ENCODE results near the gene SRCAP.

Gene SRCAP

DNA sequence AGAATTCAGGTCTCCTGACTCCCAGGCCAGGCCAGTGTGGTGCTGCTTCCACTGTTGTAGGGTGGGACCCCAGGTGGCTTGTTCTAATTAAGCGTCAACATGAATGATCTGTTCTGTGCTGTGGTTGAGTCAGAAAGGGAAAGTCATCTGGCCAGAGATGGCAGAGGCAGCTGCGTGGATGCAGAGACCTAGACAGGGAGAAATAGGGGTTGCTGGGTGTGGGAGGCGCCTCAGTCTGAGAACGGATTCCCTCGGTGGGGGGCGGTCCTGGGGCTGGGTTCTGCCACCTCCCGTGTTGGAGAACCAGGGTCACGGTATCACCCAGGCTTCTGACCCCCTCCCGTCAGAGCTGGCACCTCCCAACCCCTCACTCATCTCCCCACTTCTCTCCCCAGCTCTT is 35.2 kb upstream of the SRCAP start:
- Histone ChIP-seq H3K4me1 (ENCODE audit: control insufficient read depth, insufficient read depth, low read length) (peaks cover 7% of the 10 kb centered on the region), H3K4me3 (ENCODE audit: low read depth, low read length) (no peak overlapping the region), H3K36me3 (ENCODE audit: control insufficient read depth in 2 of 2, insufficient read depth in 1 of 2, low read length in 2 of 2) (peaks cover 29 to 83% of the 10 kb centered on the region in 2 experiments; a peak in 2 of 3 replicates), H3K9me3 (ENCODE audit: control insufficient read depth, insufficient read depth, low read depth, low read length) (no peaks in the 10 kb centered on the region), H3K27ac (ENCODE audit: extremely low read depth, low read depth, low read length) (no peak overlapping the region)
- ChIA-PET CTCF (interaction anchor here (0.7 to 0.8 kb wide), 2 partner anchors 31 to 647 kb away, joined by 3 read pairs; no protein-coding TSS in a partner anchor), POLR2A (interaction anchor here (0.5 to 1.4 kb wide), 4 partner anchors 12 to 114 kb away, joined by 3 to 4 read pairs (median 4); no protein-coding TSS in a partner anchor)
- TF ChIP-seq MYNN (tag by site-specific recombination; IDR thresholded peaks at IDR 0.05; ENCODE audit: borderline replicate concordance) (no peak), SCRT2 (tag by site-specific recombination; IDR thresholded peaks at IDR 0.05) (no peak), ZNF146 (tag by site-specific recombination; IDR thresholded peaks at IDR 0.05) (no peak), ZNF169 (tag by site-specific recombination; IDR thresholded peaks at IDR 0.05) (no peak), ZNF600 (tag by site-specific recombination; IDR thresholded peaks at IDR 0.05) (no peak), GLIS2 (tag by site-specific recombination; IDR thresholded peaks at IDR 0.05) (0 out of 2 replicates have a peak, but pooled peaks have one; percentile 38), ZNF423 (tag by site-specific recombination; IDR thresholded peaks at IDR 0.05) (no peak), GFI1B (tag by site-specific recombination; IDR thresholded peaks at IDR 0.05) (no peak), GLIS1 (tag by site-specific recombination; IDR thresholded peaks at IDR 0.05) (0 out of 2 replicates have a peak, but pooled peaks have one; percentile 10), ZNF214 (tag by site-specific recombination; IDR thresholded peaks at IDR 0.05; ENCODE audit: borderline replicate concordance) (no peak)

DNA sequence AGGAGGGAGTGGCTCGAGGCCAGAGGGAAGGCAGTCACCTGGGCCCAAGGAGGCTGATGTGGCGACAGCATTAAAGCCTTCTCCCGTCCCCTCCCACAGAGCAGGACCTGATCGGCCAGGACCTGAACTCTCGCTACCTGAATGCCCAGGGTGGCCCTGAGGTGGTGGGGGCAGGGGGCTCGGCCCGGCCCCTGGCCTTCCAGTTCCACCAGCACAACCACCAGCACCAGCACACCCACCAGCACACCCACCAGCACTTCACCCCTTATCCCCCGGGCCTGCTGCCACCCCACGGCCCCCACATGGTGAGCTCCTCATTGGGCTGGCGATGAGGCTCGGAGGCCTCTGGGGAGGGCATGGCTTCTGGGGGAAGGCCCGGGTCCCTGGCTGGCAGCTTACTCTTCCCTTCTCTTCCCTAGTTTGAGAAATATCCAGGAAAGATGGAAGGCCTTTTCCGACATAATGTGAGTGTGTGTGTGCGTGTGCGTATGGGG is 34.3 kb upstream of the SRCAP start:
- no peak overlapping the region for H3K4me3 ChIP-seq (ENCODE audit: low read depth, low read length)
- peaks cover 29 to 91% of the 10 kb centered on the region in 2 experiments; a peak in 2 of 3 replicates for H3K36me3 ChIP-seq (ENCODE audit: control insufficient read depth in 2 of 2, insufficient read depth in 1 of 2, low read length in 2 of 2)
- H3K4me1 ChIP-seq (ENCODE audit: control insufficient read depth, insufficient read depth, low read length), result peaks cover 7% of the 10 kb centered on the region
- ChIA-PET POLR2A (interaction anchor here (1.3 to 1.6 kb wide), 4 partner anchors 11 to 33 kb away, joined by 3 to 4 read pairs (median 4); no protein-coding TSS in a partner anchor), CTCF (interaction anchor here (0.6 to 1.5 kb wide), 2 partner anchors 19 to 276 kb away, joined by 4 to 5 read pairs; no protein-coding TSS in a partner anchor)
- H3K9me3 ChIP-seq (ENCODE audit: control insufficient read depth, insufficient read depth, low read depth, low read length), result no peaks in the 10 kb centered on the region
- H3K27ac ChIP-seq (ENCODE audit: extremely low read depth, low read depth, low read length), result no peak overlapping the region
- TF ChIP-seq ZFHX2 (tag by site-specific recombination; conservative IDR thresholded peaks at IDR 0.05), result 0 out of 2 replicates have a peak, but pooled peaks have one; percentile 48
- peak; percentile 59 for TF ChIP-seq EGR2 (tag by site-specific recombination; IDR thresholded peaks at IDR 0.05; ENCODE audit: low read depth)
- TF ChIP-seq SP7 (tag by site-specific recombination; IDR thresholded peaks at IDR 0.05), result no peak
- TF ChIP-seq ZNF221 (tag by site-specific recombination; IDR thresholded peaks at IDR 0.05; ENCODE audit: borderline replicate concordance), result no peak
- TF ChIP-seq, protein P1, sequence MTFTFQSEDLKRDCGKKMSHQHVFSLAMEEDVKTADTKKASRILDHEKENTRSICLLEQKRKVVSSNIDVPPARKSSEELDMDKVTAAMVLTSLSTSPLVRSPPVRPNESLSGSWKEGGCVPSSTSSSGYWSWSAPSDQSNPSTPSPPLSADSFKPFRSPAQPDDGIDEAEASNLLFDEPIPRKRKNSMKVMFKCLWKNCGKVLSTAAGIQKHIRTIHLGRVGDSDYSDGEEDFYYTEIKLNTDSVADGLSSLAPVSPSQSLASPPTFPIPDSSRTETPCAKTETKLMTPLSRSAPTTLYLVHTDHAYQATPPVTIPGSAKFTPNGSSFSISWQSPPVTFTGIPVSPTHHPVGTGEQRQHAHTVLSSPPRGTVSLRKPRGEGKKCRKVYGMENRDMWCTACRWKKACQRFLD (tag by site-specific recombination; IDR thresholded peaks at IDR 0.05), result no peak
- no peak for TF ChIP-seq KLF1 (tag by site-specific recombination; IDR thresholded peaks at IDR 0.05)
- TF ChIP-seq ZNF155 (tag by site-specific recombination; IDR thresholded peaks at IDR 0.05), result no peak
- TF ChIP-seq ZNF140 (tag by site-specific recombination; IDR thresholded peaks at IDR 0.05), result no peak
- no peak for TF ChIP-seq ZNF776 (tag by site-specific recombination; IDR thresholded peaks at IDR 0.05; ENCODE audit: borderline replicate concordance)
- no peak for TF ChIP-seq ZNF837 (tag by site-specific recombination; IDR thresholded peaks at IDR 0.05)
- no peak for TF ChIP-seq IKZF3 (tag by site-specific recombination; IDR thresholded peaks at IDR 0.05)
- TF ChIP-seq, protein P2, sequence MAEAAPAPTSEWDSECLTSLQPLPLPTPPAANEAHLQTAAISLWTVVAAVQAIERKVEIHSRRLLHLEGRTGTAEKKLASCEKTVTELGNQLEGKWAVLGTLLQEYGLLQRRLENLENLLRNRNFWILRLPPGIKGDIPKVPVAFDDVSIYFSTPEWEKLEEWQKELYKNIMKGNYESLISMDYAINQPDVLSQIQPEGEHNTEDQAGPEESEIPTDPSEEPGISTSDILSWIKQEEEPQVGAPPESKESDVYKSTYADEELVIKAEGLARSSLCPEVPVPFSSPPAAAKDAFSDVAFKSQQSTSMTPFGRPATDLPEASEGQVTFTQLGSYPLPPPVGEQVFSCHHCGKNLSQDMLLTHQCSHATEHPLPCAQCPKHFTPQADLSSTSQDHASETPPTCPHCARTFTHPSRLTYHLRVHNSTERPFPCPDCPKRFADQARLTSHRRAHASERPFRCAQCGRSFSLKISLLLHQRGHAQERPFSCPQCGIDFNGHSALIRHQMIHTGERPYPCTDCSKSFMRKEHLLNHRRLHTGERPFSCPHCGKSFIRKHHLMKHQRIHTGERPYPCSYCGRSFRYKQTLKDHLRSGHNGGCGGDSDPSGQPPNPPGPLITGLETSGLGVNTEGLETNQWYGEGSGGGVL (tag by site-specific recombination; IDR thresholded peaks at IDR 0.05), result no peak
- no peak for TF ChIP-seq ZNF76 (tag by site-specific recombination; IDR thresholded peaks at IDR 0.05; ENCODE audit: borderline replicate concordance, low read depth)

Measured in HEK293 (cell line).